Uterus (tissue), 2 donors: Measurements from ENCODE around the gene ZNF536.

ENCODE experiments used
- CTCF ChIP-seq, 4 experiments: fragments of 200-600 bp in 2 of 4; fragments of 450-650 bp in 2 of 4; sonication (generic) in 2 of 4; IDR thresholded peaks; one replicate each; pipeline ENCODE4 v1.5.1; 2016 to 2019; ENCODE audit warnings: antibody characterized with exemption in 4 of 4, mild to moderate bottlenecking in 2 of 4, moderate library complexity in 1 of 4
- POLR2A ChIP-seq, 2 donors: fragments of 450-650 bp; IDR thresholded peaks; one replicate each; pipeline ENCODE4 v1.6.1; 2016; ENCODE audit warnings: antibody characterized with exemption in 2 of 2, mild to moderate bottlenecking in 1 of 2, moderate library complexity in 1 of 2

GRCh38 chr19:30455881-30456280 lies 83.7 kb downstream of the ZNF536 start:
- no peak for TF ChIP-seq CTCF (IDR thresholded peaks at IDR 0.05)
- no peak for TF ChIP-seq POLR2A (IDR thresholded peaks at IDR 0.05)
